T follicular helper cell (primary cell): ENCODE data around the gene ADD3.

Experiments
- DNase-seq: peaks from one replicate; pipeline ENCODE4 v3.0.0-alpha.2; 2020; ENCODE audit warnings: low read depth

Gene ADD3

GRCh38 chr10:110151467-110151866, 143.7 kb downstream of the ADD3 start:
- no peak for DNase-seq

DNA sequence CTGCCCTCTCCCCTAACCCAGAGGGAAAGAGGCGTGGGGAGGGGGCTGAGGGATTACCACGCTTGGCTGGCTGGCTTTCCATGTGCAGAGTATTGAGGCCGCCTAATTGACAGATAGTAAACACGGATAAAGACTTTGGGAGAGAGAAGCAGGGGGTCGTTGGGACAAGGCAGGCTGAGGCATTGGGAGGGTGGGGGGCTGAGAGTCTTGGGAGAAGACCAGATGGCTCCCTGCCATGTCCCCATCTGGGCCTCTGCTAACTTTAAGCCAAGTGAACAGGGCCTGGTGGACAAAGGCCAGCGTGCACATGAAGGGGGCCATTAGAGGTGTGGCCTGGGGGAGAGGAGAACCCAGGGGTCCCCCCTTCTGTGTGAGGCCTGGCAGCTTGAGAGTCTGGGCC, 144.2 kb downstream of the ADD3 start:
- no peak for DNase-seq

- DNase-seq: no peak
Observed at GRCh38 chr10:110153396-110153795, 145.6 kb downstream of the ADD3 start.

DNA sequence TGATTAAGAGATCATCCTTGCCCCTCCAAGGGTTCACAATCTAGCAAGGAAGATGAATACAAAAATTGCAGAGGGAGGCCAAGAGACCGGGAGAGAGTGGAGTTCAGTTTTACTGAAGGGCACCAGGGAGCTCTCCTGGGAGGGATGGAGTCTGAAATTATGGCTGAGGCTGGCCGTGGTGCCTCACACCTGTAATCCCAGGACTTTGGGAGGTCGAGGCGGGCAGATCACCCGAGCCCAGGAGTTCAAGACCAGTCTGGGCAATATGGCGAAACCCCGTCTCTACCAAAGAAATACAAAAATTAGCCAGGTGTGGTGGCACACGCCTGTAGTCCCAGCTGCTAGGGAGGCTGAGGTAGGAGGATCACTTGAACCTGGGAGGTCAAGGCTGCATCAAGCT, 148.3 kb downstream of the ADD3 start:
- no peak for DNase-seq

DNA sequence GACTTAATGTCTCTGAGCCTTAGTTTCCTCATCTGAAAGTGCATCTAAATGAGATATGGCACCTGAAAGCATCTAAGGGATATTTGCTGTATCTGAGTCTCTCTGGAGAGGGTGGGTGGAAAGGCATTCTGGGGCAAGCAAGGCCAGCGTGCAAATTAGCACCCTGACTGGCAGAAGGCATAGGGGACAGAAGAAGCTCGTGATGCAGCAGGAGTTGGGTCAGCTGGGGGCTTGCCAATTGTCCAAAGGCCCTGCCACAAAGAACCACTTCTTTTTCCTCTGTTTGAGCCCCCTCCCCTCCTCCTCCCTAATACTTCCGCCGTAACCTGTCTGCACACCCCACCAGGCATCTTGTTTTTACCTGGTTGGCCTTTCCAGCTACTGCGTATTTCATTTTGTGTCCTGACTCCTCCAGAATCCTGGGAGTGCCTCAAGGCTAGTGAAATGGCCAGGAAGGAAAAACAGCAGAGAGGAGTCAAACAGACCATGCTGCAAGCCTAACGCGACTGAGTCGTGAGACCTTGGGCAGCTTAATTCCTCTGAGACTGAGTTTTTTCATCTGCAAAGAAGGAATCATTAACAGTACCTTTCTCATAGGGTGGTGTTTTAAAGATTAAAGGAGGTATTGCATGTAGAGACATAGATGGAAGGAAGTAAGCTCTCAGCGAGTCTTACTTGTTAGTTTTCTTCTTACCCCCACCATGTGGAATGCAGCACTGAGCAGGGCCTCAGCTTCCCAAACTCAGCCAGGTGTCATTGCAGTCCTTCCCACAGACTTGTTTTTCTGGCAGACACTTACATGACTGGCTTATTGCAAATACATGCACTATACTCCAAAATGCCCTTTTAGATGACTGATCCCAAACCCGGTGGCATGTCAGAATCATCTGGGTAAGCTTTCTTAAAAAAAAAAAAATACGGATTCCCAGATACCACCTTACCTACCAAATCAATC, 150.5 kb downstream of the ADD3 start:
- no peak for DNase-seq

GRCh38 chr10:110160081-110160480, 152.3 kb downstream of the ADD3 start:
- no peak for DNase-seq

DNA sequence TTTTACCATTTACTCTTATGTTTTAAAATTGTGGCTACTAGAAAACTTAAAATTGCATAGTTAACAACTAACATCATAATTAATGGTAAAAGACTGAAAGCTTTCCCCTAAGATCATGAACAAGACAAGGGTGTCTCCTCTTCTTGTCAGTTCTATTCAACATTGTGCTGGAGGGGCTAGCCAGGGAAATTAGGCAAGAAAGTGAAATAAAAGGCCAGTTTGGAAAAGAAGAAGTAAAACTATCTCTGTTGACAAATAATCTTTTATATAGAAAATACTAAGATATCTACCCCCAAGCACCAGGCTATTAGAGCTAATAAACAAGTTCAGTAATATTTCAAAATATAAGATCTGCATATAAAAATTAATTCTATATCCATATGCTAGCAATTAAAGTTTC, 152.7 kb downstream of the ADD3 start:
- DNase-seq: no peak

DNA sequence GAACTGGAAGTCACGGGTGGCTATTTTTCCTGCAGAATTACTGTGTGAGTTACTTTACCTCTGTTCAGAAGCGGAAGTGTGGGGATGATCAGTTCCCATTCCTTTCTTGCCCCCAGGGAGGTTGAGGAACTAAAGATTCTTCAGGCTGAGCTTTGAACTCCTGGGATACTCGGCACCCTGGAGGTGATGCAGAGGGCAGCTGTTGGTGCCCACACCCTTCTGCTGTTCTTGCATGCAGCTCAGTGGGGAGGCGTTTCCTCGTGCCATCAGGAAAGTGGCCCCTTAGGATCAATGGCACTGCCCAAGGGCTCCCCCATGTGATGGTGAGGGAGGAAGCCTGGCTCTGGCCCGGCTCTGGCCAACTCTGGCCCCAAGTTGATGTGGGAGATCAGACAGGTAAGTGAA, 155.0 kb downstream of the ADD3 start:
- DNase-seq: no peak

- DNase-seq: no peak
Observed at GRCh38 chr10:110163192-110163773, 155.5 kb downstream of the ADD3 start.

- no peak for DNase-seq
Observed at GRCh38 chr10:110163841-110164240, 156.1 kb downstream of the ADD3 start.

- no peak for DNase-seq
Observed at GRCh38 chr10:110165239-110165638, 157.5 kb downstream of the ADD3 start.

DNA sequence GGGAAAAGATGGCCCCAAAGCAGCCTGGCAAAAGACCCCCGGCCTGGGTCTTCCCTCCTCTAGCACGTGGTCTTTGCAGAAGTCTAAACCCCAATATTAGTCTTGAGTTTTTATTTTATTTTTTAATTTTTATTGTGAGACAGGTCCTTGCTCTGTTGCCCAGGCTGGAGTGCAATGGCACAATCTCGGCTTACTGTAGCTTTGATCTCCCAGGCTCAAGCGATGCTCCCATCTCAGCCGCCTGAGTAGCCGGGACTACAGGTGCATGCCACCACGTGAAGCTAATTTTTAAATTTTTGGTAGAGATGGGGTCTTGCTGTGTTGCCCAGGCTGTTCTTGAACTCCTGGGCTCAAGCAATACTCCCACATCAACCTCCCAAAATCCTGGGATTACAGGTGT, 159.4 kb downstream of the ADD3 start:
- DNase-seq: no peak

DNA sequence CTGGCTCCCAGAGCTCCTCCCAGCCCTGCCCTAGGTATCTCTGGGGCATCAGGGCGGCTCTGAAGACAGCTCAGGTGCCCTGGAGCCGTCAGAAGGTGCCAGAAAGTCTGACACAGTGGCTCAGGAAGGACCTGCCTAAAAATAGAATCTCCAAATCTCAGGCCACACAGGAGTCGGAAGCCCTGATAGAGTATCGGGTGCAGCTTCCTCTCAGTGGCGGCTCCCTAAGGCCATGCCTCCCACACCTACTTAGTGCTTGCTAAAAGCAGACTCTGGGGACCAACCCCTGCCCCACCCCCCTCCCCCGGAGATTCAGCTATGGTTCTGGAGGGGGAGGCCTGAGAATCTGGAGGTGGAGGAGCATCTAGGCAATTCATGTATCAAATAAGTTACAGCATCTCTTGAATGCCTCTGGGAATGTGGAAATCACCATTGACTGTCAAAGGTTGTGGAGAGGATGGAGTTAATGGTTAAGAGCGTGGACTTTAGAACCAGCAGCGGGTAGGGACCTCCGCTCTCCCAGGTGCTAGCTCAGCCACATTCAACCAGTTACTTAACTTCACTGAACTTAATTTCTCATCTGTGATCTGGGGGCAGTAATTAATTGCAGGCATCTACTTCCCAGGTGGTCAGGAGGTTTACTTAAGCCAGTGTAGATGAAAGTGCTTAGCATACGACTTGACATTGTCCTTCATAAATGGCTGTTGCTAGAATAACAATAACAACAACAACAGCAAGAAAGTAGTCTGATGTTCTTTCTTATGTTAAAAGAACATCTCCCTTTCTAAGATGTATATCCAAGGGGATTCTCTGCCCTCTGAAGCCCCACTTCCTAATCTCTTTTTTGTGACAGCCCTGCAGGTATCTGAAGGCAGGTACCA, 161.1 kb downstream of the ADD3 start:
- no peak for DNase-seq

DNA sequence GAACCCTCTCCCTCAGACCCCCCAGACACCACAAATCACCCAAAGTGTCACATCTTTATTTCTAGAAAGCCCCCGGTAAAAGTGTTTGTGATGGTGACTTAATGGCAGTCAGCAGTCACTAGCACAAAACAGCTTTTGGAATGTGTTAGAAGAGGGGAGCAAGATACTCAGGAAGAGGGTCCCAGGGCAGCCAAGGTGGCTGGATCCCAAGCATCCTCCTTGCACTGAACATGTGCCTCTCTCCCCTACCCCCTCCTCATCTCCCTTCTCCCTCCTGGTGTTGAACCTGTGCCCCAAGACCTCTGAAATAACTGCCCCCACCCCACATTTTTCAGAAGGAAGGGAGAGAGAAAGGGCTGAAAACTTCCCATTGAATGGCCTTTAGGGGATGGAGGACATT, 161.8 kb downstream of the ADD3 start:
- no peak for DNase-seq

- DNase-seq: no peak
Observed at GRCh38 chr10:110170142-110170971, 162.6 kb downstream of the ADD3 start.

DNA sequence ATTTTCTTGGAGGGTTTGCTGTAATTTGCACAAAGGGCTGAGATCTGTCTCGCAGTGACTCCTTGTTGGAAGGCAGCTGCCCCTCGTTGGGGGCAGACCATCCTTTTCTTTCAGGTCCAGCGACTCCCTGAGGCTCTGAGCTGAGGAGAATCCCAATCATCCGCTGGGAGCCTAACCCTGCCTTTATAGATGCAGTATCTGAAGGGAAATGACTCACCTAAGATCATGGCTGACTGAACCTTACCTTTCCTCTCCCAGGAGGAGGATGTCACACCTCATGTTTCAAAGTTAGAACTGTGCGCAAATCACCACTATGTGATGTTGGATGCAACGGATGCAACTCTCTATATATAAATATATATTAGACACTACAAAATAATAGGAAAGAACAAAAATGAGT, 163.2 kb downstream of the ADD3 start:
- DNase-seq: no peak

DNA sequence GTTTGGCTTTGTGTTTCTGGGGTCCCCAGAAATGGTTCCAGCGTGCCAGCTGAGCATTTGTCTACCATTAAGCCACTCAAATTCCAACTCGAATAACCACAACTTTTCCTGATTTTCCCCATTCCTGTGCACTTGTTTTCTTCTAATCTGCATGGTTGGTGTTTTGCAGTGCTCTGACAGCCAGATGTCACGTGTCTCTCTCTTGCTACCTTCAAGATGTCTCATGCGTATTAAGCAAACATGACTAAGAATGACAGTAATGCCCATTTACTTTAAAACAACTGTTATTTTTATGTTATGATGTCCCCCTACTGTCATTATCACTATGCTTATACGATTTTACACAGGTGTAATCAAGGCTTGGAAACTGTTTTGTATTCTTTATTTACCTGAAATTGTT, 164.4 kb downstream of the ADD3 start:
- no peak for DNase-seq

- no peak for DNase-seq
Observed at GRCh38 chr10:110174201-110174600, 166.4 kb downstream of the ADD3 start.

DNA sequence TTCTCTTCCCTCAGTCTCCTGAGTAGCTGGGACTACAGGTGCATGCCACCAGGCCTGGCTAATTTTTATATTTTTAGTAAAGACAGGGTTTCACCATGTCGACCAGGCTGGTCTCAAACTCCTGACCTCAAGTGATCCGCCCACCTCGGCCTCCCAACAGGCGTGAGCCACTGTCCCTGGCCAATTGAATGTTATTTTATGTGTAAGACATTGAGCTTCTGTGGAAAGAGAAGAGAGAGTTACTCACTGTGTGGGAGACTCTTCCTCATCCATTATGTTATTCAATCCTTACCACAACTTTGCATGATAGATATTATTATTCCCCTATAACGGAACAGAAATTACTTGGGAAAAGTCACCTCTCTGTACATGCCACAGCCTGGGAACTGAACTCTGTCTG, 167.0 kb downstream of the ADD3 start:
- no peak for DNase-seq

- DNase-seq: no peak
Observed at GRCh38 chr10:110175406-110175805, 167.6 kb downstream of the ADD3 start.

GRCh38 chr10:110176141-110177030, 168.6 kb downstream of the ADD3 start:
- no peak for DNase-seq
